ENCODE data around the gene UGT1A4.
A peak's percentile ranks its signal among the peaks of the same experiment; 100 is the strongest.
"Not testable (repeated sequence)": the region's sequence is repeated elsewhere in the genome, so short reads cannot be mapped to it uniquely, and the experiment has no call there.

UGT1A4 gene

DNA sequence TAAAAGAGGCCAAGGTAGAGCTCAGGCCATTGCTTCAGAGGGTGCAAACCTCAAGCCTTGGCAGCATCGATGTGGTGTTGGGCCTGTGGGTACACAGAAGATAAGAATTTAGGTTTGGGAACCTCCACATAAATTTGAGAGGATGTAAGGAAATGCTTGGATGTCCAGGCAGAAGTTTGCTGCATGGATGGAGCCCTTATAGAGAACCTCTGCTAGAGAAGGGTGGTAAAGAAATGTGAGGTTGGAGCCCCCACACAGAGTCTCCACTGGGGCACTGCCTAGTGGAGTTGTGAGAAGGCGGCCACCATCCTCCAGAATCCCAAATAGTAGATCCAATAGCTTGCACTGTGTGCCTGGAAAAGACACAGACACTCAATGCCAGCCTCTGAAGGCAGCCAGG lies 32.2 kb downstream of the UGT1A4 start:
- DNase-seq (ENCODE audit: low read depth), result not testable (repeated sequence)

DNA sequence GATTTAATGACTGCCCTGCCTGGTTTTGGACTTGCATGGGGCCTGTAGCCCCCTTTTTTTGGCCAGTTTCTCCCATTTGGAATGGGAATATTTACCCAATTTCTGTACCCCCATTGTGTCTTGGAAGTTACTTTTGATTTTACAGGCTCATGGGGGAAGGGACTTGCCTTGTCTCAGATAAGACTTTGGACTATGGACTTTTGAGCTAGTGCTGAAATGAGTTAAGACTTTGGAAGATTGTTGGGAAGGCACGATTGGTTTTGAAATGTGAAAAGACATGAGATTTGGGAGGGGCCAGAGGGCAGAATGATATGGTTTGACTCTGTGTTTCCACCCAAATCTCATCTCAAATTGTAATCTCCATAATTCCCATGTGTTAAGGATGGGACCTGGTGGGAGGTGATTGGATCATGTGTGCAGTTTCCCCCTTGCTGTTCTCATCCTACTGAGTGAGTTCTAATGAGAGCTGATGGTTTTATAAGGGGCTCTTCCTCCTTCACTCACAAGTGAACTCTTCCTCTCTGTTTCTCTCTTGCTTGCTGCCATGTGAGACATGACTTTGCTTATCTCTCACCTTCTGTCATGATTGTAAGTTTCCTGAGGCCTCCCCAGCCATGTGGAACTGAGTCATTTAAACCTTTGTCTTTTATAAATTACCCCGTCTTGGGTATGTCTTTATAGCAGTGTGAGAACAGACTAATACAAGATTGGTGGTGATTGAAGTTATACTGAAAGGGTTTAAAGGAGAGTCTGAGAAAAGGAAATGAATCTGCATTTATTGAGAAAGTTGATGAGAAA lies 32.9 kb downstream of the UGT1A4 start:
- not testable (repeated sequence) for DNase-seq (ENCODE audit: low read depth)

DNA sequence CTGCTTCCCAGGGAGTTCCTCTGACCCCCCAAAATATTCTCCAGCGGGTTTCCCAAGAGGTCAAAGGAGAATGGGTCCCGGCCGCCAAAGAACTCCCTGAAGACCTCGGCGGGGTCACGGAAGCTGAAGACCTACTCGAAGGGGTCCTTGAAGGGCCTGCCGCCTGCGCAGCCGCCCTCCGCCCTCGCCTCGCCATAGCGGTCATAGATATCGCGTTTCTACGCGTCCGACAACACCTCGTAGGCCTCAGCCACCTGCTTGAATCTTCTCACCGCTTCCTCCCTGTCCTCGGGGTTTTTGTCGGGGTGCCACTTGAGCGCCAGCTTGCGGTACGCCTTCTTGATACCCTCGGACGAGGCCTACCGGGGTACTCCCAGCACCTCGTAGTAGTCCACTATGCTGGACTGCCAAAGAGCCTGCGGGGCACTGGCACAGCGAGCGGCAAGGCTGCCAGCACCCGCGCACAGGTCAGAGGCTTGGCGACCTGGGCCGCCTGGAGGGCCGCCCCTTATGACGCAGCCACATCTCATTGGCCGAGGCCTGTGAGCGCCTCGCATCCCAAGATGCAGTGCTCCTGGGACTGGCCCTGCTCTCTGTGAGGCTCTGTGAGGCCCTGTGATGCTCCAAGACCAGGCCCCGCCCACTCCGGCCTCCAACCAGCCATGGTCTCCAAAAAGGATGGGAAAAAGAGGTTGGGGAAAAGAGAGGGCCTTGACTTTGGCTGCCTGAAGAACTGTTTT lies 36.5 kb downstream of the UGT1A4 start:
- no peak for DNase-seq (ENCODE audit: low read depth)

DNA sequence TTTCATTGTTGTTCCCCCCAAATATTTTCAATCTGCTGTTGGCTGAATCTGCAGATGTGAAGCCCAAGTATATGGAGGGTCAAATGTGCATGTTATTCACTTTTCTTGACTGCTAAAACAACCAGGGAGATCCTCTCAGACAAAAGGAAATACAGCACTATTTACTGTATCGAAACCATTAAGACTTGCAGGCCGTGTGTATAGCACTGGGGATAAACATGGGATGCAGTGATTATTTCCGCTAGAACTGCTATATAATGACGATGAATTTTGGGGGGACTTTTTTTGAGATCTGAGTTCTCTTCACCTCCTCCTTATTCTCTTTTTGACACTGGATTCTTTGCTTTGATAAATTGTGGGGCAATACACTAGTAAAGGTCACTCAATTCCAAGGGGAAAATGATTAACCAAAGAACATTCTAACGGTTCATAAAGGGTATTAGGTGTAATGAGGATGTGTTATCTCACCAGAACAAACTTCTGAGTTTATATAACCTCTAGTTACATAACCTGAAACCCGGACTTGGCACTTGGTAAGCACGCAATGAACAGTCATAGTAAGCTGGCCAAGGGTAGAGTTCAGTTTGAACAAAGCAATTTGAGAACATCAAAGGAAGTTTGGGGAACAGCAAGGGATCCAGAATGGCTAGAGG lies 38.0 kb downstream of the UGT1A4 start:
- no peak for DNase-seq (ENCODE audit: low read depth)

DNA sequence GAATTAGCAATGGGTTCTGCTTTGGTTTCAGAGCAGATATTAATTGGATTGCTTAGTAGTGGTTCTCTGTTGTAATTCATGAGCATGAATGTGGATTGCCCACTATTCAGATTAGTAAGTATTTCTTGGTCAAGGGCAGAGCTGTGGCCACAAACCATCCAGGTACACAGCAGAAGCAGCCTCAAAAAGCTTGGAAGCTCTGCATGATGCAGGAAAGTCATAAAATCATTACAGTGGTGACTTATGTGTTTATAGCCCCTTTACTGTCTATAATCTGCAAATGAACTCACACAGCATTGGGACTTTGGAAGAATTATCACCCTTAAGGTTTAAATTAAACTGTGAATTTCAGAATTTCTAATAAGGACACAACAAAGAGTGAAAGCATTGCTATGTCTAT lies 39.6 kb downstream of the UGT1A4 start:
- no peak for DNase-seq (ENCODE audit: low read depth)

DNA sequence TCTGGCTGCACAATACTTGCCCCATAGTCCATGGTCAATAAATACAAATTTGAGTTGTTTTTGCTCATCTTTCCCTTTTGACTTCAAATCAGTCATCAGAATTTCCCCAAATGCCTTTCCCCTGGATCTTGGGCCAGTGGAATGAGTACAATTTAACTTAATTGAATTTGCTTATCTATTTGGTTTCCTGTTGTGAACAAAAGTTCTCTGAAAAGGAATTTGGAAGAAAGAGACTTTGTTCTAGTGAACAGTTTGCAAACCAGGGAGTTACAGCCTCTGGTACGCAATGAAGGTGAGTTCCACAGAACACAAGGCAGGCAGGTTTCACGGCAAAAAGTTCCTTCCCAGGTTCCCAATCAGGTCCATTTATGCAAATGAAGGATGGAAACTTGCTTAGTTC lies 40.3 kb downstream of the UGT1A4 start:
- DNase-seq (ENCODE audit: low read depth), result no peak

DNA sequence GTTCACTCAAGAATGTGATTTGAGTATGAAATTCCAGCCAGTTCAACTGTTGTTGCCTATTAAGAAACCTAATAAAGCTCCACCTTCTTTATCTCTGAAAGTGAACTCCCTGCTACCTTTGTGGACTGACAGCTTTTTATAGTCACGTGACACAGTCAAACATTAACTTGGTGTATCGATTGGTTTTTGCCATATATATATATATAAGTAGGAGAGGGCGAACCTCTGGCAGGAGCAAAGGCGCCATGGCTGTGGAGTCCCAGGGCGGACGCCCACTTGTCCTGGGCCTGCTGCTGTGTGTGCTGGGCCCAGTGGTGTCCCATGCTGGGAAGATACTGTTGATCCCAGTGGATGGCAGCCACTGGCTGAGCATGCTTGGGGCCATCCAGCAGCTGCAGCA lies 41.5 kb downstream of the UGT1A4 start, which contains the start of gene UGT1A1:
Gene UGT1A1 (plus strand): TSS at position 228 of the 400 bp plus-strand sequence. CDS start 18 bp downstream, at position 246.
- DNase-seq (ENCODE audit: low read depth), result no peak

DNA sequence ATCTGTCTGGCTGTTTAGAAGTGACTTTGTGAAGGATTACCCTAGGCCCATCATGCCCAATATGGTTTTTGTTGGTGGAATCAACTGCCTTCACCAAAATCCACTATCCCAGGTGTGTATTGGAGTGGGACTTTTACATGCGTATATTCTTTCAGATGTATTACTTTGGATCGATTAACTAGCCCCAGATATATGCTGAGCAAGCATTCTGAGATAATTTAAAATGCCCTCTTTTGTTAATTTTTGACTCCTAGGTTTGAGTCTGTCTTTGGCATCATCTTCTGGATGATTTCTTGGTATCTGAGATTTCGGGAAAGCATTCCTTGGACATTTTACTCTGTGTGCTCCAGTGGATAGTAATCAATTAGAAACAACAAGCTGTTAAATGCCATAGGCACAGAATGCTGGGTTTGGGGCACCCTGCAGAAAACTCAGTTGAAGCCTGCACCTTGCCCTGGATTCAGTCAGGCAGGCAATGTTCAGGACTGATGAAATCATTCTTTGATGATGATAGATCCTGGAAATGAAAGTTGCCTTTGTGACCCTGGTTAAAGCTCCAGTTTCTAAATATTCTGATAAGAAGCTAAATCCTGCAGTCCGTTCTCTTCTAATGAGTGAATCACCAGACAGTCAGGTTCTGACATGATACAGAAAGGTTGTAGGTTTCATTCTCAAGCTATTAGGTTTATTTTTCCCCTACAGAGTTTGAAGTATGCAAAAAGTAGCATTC lies 42.7 kb downstream of the UGT1A4 start:
- no peak for DNase-seq (ENCODE audit: low read depth)

DNA sequence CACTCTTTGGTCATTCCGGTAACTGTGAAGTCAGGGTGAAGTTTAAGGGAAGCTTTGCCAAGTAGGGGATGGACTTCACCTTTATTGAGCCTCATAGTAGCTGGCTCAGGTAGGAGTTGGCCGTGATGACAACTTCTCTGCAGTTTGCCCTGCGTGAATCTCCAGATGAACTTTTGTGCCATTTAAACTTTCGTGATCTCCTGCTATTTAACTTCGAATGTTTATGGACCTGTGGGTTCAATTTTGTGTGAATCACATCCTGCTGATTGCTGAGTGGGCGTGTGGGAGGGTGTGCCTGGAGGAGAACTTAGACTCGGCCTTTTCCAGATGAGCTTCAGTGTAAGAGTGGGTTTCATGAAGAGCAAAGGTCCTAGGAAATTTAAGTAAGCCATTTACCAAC lies 45.7 kb downstream of the UGT1A4 start:
- peak; percentile 41 for DNase-seq (ENCODE audit: low read depth)

DNA sequence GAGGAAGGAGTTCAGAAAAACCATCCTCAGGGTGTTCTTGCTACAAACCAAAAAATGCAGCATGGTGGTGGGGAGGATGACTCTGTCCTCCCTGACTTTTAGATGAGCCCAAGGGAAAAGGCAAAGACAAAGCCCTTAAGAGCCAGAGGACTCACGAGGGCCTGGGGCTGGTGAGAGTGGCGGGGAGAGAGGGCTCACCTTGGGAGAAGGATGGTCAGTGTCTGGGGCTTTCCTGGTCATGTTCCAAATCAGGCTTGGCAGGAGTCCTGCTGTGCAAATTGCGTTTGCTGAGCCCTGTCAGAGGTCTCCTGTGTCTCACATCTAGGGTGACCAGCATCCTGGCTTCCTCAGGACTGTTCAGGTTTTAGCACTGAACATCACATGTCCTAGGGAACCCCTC lies 46.2 kb downstream of the UGT1A4 start:
- DNase-seq (ENCODE audit: low read depth), result no peak

DNA sequence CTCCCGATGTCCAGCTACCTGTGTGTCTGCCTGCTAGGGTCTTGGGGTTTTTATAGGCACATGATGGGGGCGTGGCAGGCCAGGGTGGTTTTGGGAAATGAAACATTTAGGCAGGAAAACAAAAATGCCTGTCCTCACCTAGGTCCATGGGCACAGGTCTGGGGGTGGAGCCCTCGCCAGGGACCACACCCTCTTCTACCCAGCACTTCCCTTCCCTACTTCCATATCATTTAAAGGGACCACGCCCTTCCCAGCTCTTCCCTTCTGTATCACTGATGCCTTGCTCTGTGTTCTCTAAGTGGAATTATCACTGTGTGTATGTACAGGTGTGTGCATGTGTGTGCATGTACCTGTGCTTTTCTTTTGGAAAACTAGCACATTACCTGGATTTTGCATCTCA lies 47.9 kb downstream of the UGT1A4 start:
- no peak for DNase-seq (ENCODE audit: low read depth)

DNA sequence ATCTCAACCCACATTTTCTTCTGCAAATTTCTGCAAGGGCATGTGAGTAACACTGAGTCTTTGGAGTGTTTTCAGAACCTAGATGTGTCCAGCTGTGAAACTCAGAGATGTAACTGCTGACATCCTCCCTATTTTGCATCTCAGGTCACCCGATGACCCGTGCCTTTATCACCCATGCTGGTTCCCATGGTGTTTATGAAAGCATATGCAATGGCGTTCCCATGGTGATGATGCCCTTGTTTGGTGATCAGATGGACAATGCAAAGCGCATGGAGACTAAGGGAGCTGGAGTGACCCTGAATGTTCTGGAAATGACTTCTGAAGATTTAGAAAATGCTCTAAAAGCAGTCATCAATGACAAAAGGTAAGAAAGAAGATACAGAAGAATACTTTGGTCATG lies 49.5 kb downstream of the UGT1A4 start:
- no peak for DNase-seq (ENCODE audit: low read depth)

DNA sequence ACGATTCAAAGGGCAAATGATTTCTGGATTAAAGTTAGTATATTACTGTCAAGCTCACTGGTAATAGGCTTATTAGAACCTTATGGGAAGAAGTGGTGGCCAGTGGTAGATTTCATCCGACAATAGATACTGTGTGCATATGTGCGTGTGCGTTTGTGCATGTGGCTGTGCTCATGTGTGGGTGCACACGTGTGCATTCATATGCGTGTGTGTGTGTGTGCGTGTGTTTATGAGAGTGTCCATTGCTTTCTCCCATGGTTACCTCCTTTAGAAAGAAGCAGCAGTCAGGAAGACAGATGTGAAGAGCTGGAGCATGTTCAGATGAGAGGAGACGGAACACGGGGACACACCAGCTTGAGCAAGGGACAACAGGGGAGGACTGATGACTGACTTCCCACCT lies 50.7 kb downstream of the UGT1A4 start:
- no peak for DNase-seq (ENCODE audit: low read depth)

DNA sequence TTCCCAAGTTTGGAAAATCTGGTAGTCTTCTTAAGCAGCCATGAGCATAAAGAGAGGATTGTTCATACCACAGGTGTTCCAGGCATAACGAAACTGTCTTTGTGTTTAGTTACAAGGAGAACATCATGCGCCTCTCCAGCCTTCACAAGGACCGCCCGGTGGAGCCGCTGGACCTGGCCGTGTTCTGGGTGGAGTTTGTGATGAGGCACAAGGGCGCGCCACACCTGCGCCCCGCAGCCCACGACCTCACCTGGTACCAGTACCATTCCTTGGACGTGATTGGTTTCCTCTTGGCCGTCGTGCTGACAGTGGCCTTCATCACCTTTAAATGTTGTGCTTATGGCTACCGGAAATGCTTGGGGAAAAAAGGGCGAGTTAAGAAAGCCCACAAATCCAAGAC lies 53.6 kb downstream of the UGT1A4 start:
- DNase-seq (ENCODE audit: low read depth), result no peak

DNA sequence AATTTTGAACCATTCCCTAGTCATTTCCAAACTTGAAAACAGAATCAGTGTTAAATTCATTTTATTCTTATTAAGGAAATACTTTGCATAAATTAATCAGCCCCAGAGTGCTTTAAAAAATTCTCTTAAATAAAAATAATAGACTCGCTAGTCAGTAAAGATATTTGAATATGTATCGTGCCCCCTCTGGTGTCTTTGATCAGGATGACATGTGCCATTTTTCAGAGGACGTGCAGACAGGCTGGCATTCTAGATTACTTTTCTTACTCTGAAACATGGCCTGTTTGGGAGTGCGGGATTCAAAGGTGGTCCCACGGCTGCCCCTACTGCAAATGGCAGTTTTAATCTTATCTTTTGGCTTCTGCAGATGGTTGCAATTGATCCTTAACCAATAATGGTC lies 54.0 kb downstream of the UGT1A4 start:
- DNase-seq (ENCODE audit: low read depth), result no peak

DNA sequence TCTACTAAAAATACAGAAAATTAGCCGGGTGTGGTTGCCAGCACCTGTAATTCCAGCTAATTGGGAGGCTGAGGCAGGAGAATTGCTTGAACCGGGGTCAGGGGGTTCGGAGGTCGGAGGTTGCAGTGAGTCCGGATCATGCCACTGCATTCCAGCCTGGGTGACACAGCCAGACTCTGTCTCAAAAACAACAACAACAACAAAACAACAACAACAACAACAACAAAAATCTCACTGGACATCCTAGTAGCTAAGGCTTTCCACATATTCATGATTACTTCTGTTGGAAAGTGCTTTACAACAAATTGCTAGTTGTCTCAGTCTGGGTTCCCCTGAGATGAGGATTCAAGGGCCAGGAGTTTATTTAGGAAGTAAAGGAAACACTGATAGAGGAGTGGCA lies 55.3 kb downstream of the UGT1A4 start:
- no peak for DNase-seq (ENCODE audit: low read depth)

DNA sequence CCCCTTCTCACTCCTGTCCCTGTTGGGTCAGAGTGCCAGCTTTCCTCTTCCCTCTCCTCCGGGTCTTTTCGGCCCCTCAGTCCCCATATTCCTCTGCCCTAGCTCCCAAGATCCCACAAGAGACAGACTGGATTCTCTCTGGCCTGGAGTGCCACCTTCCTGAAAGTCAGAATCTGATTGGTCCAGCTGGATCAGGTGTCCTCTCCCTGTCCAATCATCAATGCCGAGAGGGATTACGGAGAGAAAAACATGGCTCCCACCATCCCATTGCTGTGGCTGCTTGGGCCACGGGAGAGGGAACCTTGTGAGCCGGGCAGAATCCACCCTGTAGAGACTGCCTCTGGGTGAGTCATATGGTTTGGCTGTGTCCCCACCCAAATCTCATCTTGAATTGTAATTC lies 56.9 kb downstream of the UGT1A4 start:
- no peak for DNase-seq (ENCODE audit: low read depth)

DNA sequence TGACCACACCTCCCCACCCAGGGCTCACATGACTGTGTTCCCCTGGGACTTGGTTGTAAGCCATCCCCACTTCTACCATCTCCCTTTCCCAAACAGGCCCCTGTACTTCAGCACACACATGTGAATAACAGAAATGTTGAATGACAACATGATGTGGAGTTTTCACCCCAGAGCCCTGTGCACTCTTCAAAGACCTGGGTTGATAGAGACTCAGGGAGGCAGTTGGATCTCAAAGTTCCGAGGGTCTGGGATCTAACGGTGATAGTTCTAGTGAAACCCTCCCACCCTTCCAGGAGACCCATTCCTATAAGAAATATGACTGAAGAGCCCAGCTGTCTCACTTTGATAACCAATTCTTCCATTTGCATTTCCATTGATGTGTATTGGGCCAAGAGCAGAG lies 59.5 kb downstream of the UGT1A4 start, which contains the start of gene MROH2A:
Gene MROH2A (plus strand): TSS at position 301 of the 400 bp plus-strand sequence. CDS start 1,029 bp downstream, outside the sequence.
- DNase-seq (ENCODE audit: low read depth), result no peak

DNA sequence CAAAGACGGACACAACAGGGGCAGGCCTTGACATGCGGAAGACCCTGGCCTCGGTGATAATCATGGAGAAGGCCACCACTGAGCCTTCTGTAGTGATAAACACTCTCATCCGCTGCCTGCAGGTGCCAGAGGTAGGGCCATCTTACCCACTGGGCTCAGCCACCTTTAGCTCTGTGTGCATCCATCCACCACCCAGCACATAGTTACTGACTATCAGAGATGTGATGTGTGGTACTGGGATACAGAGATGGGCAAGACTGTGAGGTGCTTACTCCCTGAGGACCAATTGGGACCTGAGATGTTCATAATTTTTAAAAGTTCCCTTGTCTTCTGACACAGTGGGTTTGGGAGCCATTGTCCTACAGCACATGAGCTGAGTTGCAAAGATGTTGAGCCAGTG lies 61.2 kb downstream of the UGT1A4 start:
- no peak for DNase-seq (ENCODE audit: low read depth)

DNA sequence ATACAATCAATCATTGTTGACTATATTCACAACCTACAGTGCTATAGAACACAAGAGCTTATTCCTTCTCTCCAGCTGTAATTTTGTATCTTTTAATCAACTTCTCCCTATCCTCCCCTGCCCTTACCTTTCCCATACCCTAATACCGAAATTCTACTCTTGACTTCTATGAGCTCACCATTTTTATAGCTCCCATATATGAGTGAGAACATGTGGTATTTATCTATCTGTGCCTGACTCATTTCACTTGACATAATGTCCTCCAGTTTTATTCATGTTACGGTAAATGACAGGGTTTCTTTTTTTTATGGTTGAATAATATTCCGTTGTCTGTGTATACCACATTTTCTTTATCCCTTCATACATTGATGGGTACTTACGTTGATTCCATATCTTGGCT lies 62.2 kb downstream of the UGT1A4 start:
- DNase-seq (ENCODE audit: low read depth), result no peak

DNA sequence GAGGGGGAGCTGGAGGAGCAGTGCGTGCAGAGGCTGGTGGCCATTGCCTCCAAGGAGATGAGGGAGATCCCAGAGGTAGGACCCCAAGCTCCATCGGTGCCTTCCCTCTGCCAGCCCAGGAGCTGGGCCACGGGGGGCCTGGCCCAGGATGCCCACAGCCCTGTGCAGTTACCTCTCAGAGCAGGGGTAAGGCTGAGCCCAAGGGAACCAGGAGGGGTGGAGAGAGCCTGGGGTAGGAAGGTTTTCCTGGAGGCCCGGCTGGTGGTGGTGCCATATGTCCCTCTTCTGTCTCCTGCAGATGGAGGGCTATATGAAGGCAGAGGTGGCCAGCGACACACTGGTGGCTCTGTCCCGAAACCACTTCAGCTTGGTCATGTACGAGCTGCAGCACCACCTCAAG lies 71.0 kb downstream of the UGT1A4 start:
- DNase-seq (ENCODE audit: low read depth), result no peak
